ENCODE data around the gene USP22.
"Not testable (repeated sequence)": the region's sequence is repeated elsewhere in the genome, so short reads cannot be mapped to it uniquely, and the experiment has no call there.

Gene USP22

DNA sequence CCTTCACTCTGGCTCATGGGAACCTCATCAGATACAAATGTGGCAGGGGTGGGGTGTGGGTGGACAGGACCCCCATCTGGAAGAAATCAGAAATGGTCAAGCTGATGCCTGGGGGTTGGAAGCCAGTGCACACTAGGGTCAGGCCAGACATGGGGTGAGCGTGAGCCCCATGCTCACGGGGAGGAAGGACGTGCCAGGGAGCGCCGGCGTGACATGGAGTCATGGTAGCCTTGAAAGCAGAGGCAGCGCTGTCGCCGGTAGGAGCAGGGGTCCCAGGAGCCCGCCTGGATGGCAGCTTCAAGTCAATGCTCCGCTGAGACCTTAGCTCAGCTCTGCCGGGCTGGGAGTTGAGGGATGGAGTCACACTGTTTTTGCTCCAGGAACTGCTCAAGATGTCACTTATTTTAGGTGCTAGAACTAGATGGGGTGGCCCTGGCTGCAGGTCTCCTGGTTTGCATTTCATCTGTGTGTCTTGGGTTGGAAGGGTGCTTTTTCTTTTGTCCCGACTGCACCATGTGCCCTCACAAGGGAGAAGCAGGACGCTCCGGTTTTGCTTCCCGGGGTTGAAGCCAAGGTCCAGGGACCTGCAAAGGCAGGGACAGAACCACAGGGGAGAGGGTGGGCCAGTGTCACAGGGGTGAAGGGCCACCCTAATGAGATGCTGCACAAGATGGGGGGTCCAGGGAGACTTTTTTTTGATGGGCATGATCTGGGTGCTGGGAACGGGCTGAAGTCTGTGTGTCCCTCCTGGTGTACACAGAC is 51.4 kb downstream of the USP22 start:
- in situ Hi-C loops (cut with HindIII; ENCODE audit: low sequenced_read_pairs), result no loop called here

DNA sequence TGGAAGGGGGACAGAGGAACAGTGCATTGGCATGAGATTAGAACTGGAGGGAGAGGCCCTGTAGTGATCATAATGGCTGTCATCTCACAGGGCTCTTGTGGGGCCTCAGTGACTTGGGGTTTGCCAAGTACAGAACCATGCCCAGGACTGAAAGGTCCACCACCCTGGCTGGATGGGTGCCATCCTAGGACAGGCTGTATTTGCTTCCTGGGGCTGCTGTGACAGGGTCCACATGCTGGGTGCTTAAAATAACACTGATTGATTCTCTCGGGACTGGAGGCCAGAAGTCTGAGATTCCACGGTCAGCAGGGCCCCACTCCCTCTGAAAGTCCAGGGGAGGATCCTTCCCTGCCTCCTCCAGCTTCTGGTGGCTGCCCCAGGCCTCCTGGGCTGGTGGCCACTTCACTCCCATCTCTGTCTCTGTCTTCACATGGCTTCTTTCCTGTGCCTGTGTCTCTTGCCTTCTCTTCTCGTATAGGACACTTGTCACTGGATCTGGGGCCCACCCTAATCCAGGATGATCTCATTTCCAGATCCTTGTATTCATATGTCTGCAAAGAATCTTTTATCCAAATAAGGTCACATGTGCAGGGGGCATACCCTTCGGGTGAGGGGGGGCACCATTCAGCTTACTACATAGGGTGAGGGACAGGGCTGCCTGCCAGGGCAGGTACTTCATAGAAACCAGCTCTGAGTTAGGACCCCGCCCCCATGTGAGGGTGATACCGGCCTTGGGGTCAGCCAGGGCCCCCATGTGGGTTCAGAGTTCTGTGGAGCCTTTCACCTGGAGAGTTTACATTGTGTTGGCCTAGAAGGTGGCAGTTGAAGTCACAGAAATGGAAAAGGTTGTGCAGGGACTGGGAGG is 52.6 kb downstream of the USP22 start:
- in situ Hi-C loops (cut with HindIII; ENCODE audit: low sequenced_read_pairs), result no loop called here

- in situ Hi-C loops (cut with HindIII; ENCODE audit: low sequenced_read_pairs), result no loop called here
These were observed 53.3 kb downstream of the USP22 start for GRCh38 chr17:20989481-20989880.

DNA sequence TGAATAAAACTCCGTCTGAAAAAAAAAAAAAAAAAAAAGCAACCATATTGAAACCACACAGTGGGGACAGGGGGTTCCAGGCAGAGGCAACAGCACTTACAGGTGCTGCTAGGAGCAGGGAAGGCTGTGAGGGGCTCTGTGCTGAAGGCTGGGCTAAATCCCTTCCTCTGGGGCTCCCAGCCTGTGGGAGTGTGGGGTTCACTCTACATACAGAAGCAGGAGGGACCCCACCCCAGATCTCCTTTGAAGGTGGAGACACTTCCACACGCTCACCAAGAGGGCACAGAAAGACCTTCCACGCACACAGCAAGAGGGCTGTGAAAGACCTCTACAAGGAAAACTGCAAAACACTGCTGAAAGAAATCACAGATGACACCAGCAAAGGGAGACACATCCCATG is 53.9 kb downstream of the USP22 start:
- in situ Hi-C loops (cut with HindIII; ENCODE audit: low sequenced_read_pairs), result no loop called here

DNA sequence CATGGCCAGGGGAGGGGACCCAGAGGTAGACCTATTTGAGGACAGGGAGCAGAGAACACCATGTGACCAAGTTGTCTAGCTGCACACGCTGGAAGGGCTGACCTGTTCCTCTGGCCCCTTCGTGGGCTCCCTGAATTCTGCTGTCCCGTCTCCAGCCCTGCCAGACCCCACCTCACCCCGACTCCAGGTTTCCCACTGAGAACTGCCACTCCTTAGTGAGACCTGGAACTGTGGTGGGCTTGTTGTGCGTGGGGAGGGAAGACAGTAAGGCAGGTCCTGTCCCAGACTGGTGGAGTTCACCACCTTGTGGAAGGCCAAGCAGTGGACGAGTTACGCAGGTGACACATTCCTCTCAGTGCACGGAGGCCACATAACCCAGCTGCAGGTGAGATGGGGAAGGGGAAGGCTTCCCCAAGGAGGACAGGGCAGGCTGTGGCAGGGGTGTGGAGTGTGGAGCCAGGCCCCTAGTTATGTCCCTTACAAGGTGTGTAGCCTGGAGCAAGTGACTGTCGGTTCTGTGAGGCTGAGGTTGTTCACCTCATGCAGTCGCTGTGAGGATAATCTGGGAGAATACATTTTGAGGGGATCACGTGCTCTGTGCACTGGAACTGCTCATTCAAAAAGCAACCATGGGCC is 54.7 kb downstream of the USP22 start:
- in situ Hi-C loops (cut with HindIII; ENCODE audit: low sequenced_read_pairs), result no loop called here

GRCh38 chr17:20987511-20987910 is 55.3 kb downstream of the USP22 start:
- in situ Hi-C loops (cut with HindIII; ENCODE audit: low sequenced_read_pairs), result no loop called here

DNA sequence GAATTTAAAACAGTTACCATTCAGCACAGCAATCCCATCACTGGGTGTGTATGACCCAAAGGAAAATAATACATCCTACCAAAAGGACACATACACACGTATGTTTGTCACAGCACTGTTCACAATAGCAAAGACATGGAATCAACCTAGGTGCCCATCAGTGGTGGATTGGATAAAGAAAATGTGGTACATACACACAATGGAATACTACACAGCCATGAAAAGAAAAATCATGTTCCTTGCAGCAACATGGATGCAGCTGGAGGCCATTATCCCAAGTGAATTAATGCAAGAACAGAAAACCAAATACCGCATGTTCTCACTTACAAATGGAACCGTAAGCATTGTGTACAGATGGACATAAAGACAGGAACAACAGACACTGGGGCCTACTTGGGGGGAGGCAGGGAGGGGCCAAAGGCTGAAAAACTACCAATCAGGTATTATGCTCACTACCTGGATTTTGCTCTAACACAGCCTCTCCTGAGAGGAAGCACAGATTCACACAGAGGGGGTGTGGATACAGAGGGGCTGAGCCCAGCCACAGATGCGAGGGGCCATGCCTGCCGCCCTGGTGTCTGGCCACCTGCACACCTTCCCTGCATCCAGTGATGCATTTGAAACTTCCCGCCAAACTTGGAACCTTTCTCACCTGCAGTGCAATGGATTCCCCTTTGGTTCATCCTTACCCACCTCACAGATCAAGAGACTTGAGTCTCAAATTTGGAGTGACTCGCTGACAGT is 55.9 kb downstream of the USP22 start:
- in situ Hi-C loops (cut with HindIII; ENCODE audit: low sequenced_read_pairs), result no loop called here

DNA sequence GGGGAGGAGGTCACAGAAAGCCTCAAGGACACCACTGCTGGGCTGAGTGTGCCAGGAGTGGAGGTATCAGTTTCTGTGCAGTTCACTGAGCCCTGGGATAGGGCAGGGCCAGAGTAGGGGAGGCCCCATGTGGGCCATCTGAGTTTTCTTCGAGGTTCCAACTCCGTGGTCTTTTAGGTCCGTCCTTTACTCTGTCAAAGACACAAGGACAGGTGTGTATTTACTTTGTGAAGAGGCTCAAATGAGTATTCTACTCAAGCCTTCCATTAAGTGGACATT is 59.5 kb downstream of the USP22 start:
- in situ Hi-C loops (cut with HindIII; ENCODE audit: low sequenced_read_pairs), result no loop called here

GRCh38 chr17:20982589-20983358 is 60.0 kb downstream of the USP22 start:
- in situ Hi-C loops (cut with HindIII; ENCODE audit: low sequenced_read_pairs), result no loop called here

GRCh38 chr17:20981046-20981920 is 61.5 kb downstream of the USP22 start:
- in situ Hi-C loops (cut with HindIII; ENCODE audit: low sequenced_read_pairs), result no loop called here

- in situ Hi-C loops (cut with HindIII; ENCODE audit: low sequenced_read_pairs), result no loop called here
These were observed 63.1 kb downstream of the USP22 start for GRCh38 chr17:20979792-20980083.

- in situ Hi-C loops (cut with HindIII; ENCODE audit: low sequenced_read_pairs), result not testable (repeated sequence)
These were observed 63.6 kb downstream of the USP22 start for GRCh38 chr17:20979007-20979791.

GRCh38 chr17:20977609-20978253 is 65.1 kb downstream of the USP22 start:
- in situ Hi-C loops (cut with HindIII; ENCODE audit: low sequenced_read_pairs), result not testable (repeated sequence)

- in situ Hi-C loops (cut with HindIII; ENCODE audit: low sequenced_read_pairs), result no loop called here
These were observed 67.2 kb downstream of the USP22 start for GRCh38 chr17:20975566-20975965.

GRCh38 chr17:20970329-20970728 is 72.5 kb downstream of the USP22 start:
- in situ Hi-C loops (cut with HindIII; ENCODE audit: low sequenced_read_pairs), result no loop called here

GRCh38 chr17:20968913-20969616 is 73.7 kb downstream of the USP22 start:
- in situ Hi-C loops (cut with HindIII; ENCODE audit: low sequenced_read_pairs), result no loop called here

DNA sequence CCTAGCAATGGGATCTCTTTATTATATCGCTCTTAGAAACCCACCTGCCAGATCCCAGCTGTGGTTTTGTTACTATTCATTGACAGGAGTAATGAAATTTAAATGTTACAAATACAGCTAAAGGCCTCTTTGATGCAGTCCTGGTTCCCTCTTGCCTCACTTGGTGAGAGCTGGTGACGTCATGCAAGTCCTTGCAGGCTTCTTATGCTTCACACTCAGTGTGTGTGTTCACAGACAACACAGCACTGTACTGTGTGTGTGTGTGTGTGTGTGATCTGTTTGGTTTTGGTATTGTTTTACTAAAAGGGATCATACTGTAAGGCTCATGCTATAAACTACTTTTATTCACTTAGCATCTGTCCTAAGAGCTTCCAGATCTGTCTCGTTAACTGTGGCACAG is 75.0 kb downstream of the USP22 start:
- in situ Hi-C loops (cut with HindIII; ENCODE audit: low sequenced_read_pairs), result no loop called here

- in situ Hi-C loops (cut with HindIII; ENCODE audit: low sequenced_read_pairs), result no loop called here
These were observed 75.9 kb downstream of the USP22 start for GRCh38 chr17:20966870-20967269.
